ENCODE results near the gene SPESP1.

DNA sequence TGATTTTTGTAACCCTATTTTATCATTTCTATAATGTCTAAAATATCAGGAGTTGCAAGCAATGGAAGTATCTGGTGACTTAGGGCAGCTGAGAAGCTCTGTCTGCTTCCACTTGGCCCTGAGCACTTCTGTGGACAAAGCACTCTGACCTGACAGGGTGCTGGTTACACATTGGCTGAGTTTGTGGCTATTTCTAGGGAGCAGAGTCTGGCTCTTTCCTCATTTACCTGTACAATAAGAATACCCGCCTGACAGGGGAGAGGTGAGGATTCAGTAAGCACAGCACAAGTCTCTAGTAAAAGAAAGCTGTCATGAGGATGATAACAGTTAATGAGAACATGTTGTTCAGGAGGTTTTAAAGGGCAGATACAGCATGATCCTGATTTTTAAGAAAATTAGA lies 33.3 kb upstream of the SPESP1 start:
- TF ChIP-seq, protein P1, sequence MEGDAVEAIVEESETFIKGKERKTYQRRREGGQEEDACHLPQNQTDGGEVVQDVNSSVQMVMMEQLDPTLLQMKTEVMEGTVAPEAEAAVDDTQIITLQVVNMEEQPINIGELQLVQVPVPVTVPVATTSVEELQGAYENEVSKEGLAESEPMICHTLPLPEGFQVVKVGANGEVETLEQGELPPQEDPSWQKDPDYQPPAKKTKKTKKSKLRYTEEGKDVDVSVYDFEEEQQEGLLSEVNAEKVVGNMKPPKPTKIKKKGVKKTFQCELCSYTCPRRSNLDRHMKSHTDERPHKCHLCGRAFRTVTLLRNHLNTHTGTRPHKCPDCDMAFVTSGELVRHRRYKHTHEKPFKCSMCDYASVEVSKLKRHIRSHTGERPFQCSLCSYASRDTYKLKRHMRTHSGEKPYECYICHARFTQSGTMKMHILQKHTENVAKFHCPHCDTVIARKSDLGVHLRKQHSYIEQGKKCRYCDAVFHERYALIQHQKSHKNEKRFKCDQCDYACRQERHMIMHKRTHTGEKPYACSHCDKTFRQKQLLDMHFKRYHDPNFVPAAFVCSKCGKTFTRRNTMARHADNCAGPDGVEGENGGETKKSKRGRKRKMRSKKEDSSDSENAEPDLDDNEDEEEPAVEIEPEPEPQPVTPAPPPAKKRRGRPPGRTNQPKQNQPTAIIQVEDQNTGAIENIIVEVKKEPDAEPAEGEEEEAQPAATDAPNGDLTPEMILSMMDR (IDR thresholded peaks at IDR 0.05): no peak
- TF ChIP-seq POLR2A (IDR thresholded peaks at IDR 0.05) (no peak), EP300 (IDR thresholded peaks at IDR 0.05) (no peak)

Measured in ovary (tissue), 3 donors.